ENCODE results near the gene HOMER2. TPM values are rescaled to one million over a fixed set of nuclear protein-coding genes. Genes with fewer than 3 reads are reported as not detected.

Gene HOMER2
- total and polyA plus RNA-seq, 2 experiments from 2014 or later, result 5.9 to 14.5 TPM

DNA sequence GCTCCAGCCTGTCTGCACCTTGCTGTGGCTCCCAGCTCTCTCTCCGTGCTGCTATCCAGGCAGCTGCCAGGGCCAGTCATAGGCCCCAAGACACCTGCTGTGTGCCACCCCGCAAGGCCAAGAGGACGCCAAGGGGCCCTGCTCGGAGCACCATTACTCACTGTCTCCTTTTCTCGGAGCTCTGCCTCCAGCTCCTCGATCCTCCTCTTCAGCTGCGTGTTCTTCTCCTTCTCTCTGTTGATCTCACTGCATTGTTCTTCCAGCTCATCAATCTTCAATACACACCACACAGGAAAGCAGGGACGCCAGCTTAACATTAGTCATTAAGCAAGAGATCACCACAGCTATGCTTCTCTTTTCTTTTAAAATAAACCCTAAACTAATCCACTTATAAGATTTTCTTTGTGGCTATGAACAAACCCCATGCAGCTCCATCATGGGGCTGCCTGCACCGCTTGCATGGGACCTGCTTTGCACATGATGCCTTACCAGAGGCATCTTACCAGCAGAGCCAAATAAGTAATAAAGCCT is 100.5 kb downstream of the HOMER2 start:
- 91% methylated on average over 9 of the region's 9 CpGs for WGBS (ENCODE audit: low lambda C conversion rate, missing lambda C conversion rate)
- Histone ChIP-seq H3K4me2 (no peak overlapping the region), H3K27me3 (no peaks in the 10 kb centered on the region), H3K27ac (no peak overlapping the region), H3K4me3 (no peak overlapping the region), H4K20me1 (ENCODE audit: insufficient read depth, poor library complexity, severe bottlenecking) (no peaks in the 10 kb centered on the region), H2AFZ (no peak overlapping the region), H3K9me3 (ENCODE audit: low read depth) (no peaks in the 10 kb centered on the region), H3K36me3 (replicated peaks; ENCODE audit: insufficient read depth, low read depth) (no peaks in the 10 kb centered on the region), H3K9me2 (replicated peaks; ENCODE audit: insufficient read depth) (no peaks in the 10 kb centered on the region), H3K4me1 (ENCODE audit: insufficient read depth) (no peaks in the 10 kb centered on the region), H3K79me2 (no peaks in the 10 kb centered on the region)
- TF ChIP-seq, protein P1, sequence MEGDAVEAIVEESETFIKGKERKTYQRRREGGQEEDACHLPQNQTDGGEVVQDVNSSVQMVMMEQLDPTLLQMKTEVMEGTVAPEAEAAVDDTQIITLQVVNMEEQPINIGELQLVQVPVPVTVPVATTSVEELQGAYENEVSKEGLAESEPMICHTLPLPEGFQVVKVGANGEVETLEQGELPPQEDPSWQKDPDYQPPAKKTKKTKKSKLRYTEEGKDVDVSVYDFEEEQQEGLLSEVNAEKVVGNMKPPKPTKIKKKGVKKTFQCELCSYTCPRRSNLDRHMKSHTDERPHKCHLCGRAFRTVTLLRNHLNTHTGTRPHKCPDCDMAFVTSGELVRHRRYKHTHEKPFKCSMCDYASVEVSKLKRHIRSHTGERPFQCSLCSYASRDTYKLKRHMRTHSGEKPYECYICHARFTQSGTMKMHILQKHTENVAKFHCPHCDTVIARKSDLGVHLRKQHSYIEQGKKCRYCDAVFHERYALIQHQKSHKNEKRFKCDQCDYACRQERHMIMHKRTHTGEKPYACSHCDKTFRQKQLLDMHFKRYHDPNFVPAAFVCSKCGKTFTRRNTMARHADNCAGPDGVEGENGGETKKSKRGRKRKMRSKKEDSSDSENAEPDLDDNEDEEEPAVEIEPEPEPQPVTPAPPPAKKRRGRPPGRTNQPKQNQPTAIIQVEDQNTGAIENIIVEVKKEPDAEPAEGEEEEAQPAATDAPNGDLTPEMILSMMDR (IDR thresholded peaks at IDR 0.05; ENCODE audit: poor library complexity), result no peak
- TF ChIP-seq EZH2 (IDR thresholded peaks at IDR 0.05; ENCODE audit: borderline replicate concordance), result no peak
- TF ChIP-seq EZH2phosphoT487 (IDR thresholded peaks at IDR 0.05; ENCODE audit: low read depth, severe bottlenecking, unreplicated experiment), result no peak
- DNase-seq (ENCODE audit: low spot score), result no peak

DNA sequence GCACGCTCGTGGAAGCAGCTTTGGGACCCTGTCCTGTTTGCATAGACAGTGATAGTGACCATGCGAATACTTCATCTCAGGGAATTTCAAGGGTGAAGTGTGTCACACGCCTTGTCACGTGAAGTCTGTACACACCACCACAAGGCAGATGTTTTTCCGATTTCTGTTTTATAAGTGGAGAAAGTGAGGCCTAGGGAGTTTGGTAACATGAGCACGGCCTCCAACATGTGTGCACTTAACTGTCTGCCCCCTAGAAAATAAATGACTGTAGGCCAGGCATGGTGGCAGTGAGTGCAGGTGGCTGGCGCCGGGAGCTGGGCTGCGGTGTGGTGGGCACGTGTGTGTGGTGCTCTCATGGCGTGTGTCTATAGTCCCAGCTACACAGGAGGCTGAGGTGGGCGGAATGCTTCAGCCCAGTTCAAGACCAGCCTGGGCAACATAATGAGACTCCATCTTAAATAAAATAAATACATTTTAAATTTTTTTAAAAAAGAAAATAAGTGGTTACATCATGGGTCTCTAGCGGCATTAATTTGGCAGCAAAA is 101.1 kb downstream of the HOMER2 start:
- no peak overlapping the region for H3K27ac ChIP-seq
- H3K4me2 ChIP-seq, result no peak overlapping the region
- no peaks in the 10 kb centered on the region for H4K20me1 ChIP-seq (ENCODE audit: insufficient read depth, poor library complexity, severe bottlenecking)
- WGBS (ENCODE audit: low lambda C conversion rate, missing lambda C conversion rate), result 87% methylated on average over 14 of the region's 14 CpGs
- H3K27me3 ChIP-seq, result no peaks in the 10 kb centered on the region
- H2AFZ ChIP-seq, result no peak overlapping the region
- no peak for DNase-seq (ENCODE audit: low spot score)
- H3K79me2 ChIP-seq, result no peaks in the 10 kb centered on the region
- no peak overlapping the region for H3K4me3 ChIP-seq
- H3K4me1 ChIP-seq (ENCODE audit: insufficient read depth), result no peaks in the 10 kb centered on the region
- no peaks in the 10 kb centered on the region for H3K9me2 ChIP-seq (replicated peaks; ENCODE audit: insufficient read depth)
- TF ChIP-seq EZH2 (IDR thresholded peaks at IDR 0.05; ENCODE audit: borderline replicate concordance) (no peak), EZH2phosphoT487 (IDR thresholded peaks at IDR 0.05; ENCODE audit: low read depth, severe bottlenecking, unreplicated experiment) (no peak)
- TF ChIP-seq, protein P1 (IDR thresholded peaks at IDR 0.05; ENCODE audit: poor library complexity), result no peak
- H3K36me3 ChIP-seq (replicated peaks; ENCODE audit: insufficient read depth, low read depth), result no peaks in the 10 kb centered on the region
- no peaks in the 10 kb centered on the region for H3K9me3 ChIP-seq (ENCODE audit: low read depth)

DNA sequence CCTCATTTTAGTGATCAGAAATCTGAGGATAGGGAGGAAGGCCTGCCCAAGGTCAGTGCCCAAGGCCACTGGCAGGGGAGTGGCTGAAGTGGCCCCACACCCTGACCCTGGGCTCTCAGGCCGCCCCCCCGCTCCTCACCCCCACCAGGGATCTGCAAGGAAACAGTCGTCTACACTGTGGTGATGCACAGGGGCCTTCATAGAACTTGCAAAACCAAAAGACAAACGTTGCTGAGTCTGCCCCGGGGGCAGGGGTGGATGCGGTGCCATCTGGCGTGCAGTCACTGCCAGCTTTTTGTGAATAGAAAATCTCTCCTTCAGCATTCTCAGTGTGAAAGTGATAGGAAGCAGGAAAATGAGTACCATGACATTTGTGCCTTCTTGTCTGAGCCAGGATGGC is 101.8 kb downstream of the HOMER2 start:
- Histone ChIP-seq H2AFZ (no peak overlapping the region), H3K27ac (no peak overlapping the region), H3K4me3 (no peak overlapping the region), H3K9me3 (ENCODE audit: low read depth) (no peaks in the 10 kb centered on the region), H3K79me2 (no peaks in the 10 kb centered on the region), H4K20me1 (ENCODE audit: insufficient read depth, poor library complexity, severe bottlenecking) (no peaks in the 10 kb centered on the region), H3K27me3 (no peaks in the 10 kb centered on the region), H3K4me1 (ENCODE audit: insufficient read depth) (no peaks in the 10 kb centered on the region), H3K4me2 (no peak overlapping the region), H3K36me3 (replicated peaks; ENCODE audit: insufficient read depth, low read depth) (no peaks in the 10 kb centered on the region), H3K9me2 (replicated peaks; ENCODE audit: insufficient read depth) (no peaks in the 10 kb centered on the region)
- WGBS (ENCODE audit: low lambda C conversion rate, missing lambda C conversion rate), result 88% methylated on average over 7 of the region's 7 CpGs
- TF ChIP-seq, protein P1 (IDR thresholded peaks at IDR 0.05; ENCODE audit: poor library complexity), result no peak
- TF ChIP-seq EZH2 (IDR thresholded peaks at IDR 0.05; ENCODE audit: borderline replicate concordance) (no peak), EZH2phosphoT487 (IDR thresholded peaks at IDR 0.05; ENCODE audit: low read depth, severe bottlenecking, unreplicated experiment) (no peak)
- DNase-seq (ENCODE audit: low spot score), result no peak

All from hepatocyte (in vitro differentiated cells).